Stimulated activated CD4-positive, alpha-beta T cell treated with anti-CD3 and anti-CD28 coated beads, Interleukin-2, amount 100 ng/mL, for 24 hours (primary cell): Measurements from ENCODE around the gene PLK1.
"Not testable (repeated sequence)": the region's sequence is repeated elsewhere in the genome, so short reads cannot be mapped to it uniquely, and the experiment has no call there.

ENCODE experiments used
- DNase-seq, 2 donors: peaks; one replicate each; pipeline ENCODE4 v3.0.0-alpha.2; 2020

Gene PLK1

GRCh38 chr16:23678430-23679273 lies at the start of gene PLK1:
Gene PLK1 (plus strand): TSS chr16:23678889. CDS start chr16:23678933, 44 bp downstream.
- peak; percentile 80 to 89 for DNase-seq

- no peak for DNase-seq
Measured at GRCh38 chr16:23629516-23629915, 49.2 kb upstream of the PLK1 start.

GRCh38 chr16:23631874-23632273 lies 46.8 kb upstream of the PLK1 start:
- DNase-seq: not testable (repeated sequence)

- DNase-seq: no peak
Measured at GRCh38 chr16:23634461-23635036, 44.1 kb upstream of the PLK1 start.

- no peak for DNase-seq
Measured at GRCh38 chr16:23635958-23636357, 42.7 kb upstream of the PLK1 start.

GRCh38 chr16:23640615-23640930 lies 38.1 kb upstream of the PLK1 start:
- no peak for DNase-seq

GRCh38 chr16:23640931-23641765 lies 37.5 kb upstream of the PLK1 start, which contains the start of the genes DCTN5 and PALB2:
Gene DCTN5 (plus strand): TSS chr16:23641466. CDS start chr16:23641543, 77 bp downstream.
Gene PALB2 (minus strand): TSS chr16:23641310. CDS start chr16:23641157, 153 bp downstream.
- DNase-seq: peak; percentile 86 to 91

GRCh38 chr16:23642246-23642774 lies 36.4 kb upstream of the PLK1 start:
- DNase-seq: no peak

- no peak for DNase-seq
Measured at GRCh38 chr16:23650674-23651416, 27.8 kb upstream of the PLK1 start.

GRCh38 chr16:23651943-23652468 lies 26.7 kb upstream of the PLK1 start:
- DNase-seq: no peak

- DNase-seq: no peak
Measured at GRCh38 chr16:23663918-23664317, 14.8 kb upstream of the PLK1 start.

- DNase-seq: no peak
Measured at GRCh38 chr16:23666571-23667354, 11.9 kb upstream of the PLK1 start.

GRCh38 chr16:23667355-23667659 lies 11.4 kb upstream of the PLK1 start:
- no peak for DNase-seq

GRCh38 chr16:23668225-23668624 lies 10.5 kb upstream of the PLK1 start:
- DNase-seq: no peak

- no peak for DNase-seq
Measured at GRCh38 chr16:23668873-23669272, 9.8 kb upstream of the PLK1 start.

GRCh38 chr16:23670137-23670776 lies 8.4 kb upstream of the PLK1 start:
- peak; percentile 48 to 50 for DNase-seq

GRCh38 chr16:23673971-23674614 lies 4.6 kb upstream of the PLK1 start:
- no peak for DNase-seq

GRCh38 chr16:23676924-23677480 lies 1.7 kb upstream of the PLK1 start:
- DNase-seq: no peak

- peak in 1 of 2 donors; percentile 47 for DNase-seq
Measured at GRCh38 chr16:23679274-23679985, 741 bp downstream of the PLK1 start.

GRCh38 chr16:23679986-23680336 lies 1.3 kb downstream of the PLK1 start:
- DNase-seq: no peak
